HEK293 (cell line): Measurements from ENCODE around the gene CCR5AS.

ENCODE experiments used
- KLF10 ChIP-seq: fragments of 450-650 bp; IDR thresholded peaks from 2 replicates; pipeline ENCODE4 v1.5.1; 2018; ENCODE audit warnings: missing biosample characterization, mild to moderate bottlenecking, missing genetic modification characterization
- ZBTB21 ChIP-seq: fragments of 450-650 bp; formaldehyde crosslinking; IDR thresholded peaks from 2 replicates; pipeline ENCODE4 v1.5.1; 2017; ENCODE audit warnings: missing biosample characterization, missing genetic modification characterization
- ZBTB7A ChIP-seq: fragments of 450-650 bp; formaldehyde crosslinking; IDR thresholded peaks from 2 replicates; pipeline ENCODE4 v1.5.1; 2016; ENCODE audit warnings: low read depth, missing biosample characterization, missing genetic modification characterization
- ZNF114 ChIP-seq: fragments of 450-650 bp; formaldehyde crosslinking; IDR thresholded peaks from 2 replicates; pipeline ENCODE4 v1.5.0; 2017; ENCODE audit warnings: missing biosample characterization, missing genetic modification characterization
- ZNF629 ChIP-seq: fragments of 450-650 bp; formaldehyde crosslinking; IDR thresholded peaks from 2 replicates; pipeline ENCODE4 v1.5.1; 2017; ENCODE audit warnings: missing biosample characterization, missing genetic modification characterization
- ZNF660 ChIP-seq: fragments of 450-650 bp; IDR thresholded peaks from 2 replicates; pipeline ENCODE4 v1.5.1; 2018; ENCODE audit warnings: missing biosample characterization, mild to moderate bottlenecking, missing genetic modification characterization
- TF ChIP-seq, protein P1 (sequence below): fragments of 450-650 bp; formaldehyde crosslinking; IDR thresholded peaks from 2 replicates; pipeline ENCODE4 v1.5.1; 2016; ENCODE audit warnings: missing biosample characterization, missing genetic modification characterization

DNA sequence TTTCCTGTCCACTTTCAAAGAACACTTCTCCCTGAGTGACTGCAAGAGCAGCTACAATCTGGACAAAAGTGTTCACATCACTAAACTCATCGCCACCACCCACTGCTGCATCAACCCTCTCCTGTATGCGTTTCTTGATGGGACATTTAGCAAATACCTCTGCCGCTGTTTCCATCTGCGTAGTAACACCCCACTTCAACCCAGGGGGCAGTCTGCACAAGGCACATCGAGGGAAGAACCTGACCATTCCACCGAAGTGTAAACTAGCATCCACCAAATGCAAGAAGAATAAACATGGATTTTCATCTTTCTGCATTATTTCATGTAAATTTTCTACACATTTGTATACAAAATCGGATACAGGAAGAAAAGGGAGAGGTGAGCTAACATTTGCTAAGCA lies 2.0 kb upstream of the CCR5AS start:
- TF ChIP-seq ZNF629, result no peak
- no peak for TF ChIP-seq ZBTB21 (tag by site-specific recombination)
- TF ChIP-seq ZBTB7A, result no peak
- TF ChIP-seq ZNF660 (tag by site-specific recombination), result no peak
- TF ChIP-seq ZNF114, result no peak
- TF ChIP-seq, protein P1, sequence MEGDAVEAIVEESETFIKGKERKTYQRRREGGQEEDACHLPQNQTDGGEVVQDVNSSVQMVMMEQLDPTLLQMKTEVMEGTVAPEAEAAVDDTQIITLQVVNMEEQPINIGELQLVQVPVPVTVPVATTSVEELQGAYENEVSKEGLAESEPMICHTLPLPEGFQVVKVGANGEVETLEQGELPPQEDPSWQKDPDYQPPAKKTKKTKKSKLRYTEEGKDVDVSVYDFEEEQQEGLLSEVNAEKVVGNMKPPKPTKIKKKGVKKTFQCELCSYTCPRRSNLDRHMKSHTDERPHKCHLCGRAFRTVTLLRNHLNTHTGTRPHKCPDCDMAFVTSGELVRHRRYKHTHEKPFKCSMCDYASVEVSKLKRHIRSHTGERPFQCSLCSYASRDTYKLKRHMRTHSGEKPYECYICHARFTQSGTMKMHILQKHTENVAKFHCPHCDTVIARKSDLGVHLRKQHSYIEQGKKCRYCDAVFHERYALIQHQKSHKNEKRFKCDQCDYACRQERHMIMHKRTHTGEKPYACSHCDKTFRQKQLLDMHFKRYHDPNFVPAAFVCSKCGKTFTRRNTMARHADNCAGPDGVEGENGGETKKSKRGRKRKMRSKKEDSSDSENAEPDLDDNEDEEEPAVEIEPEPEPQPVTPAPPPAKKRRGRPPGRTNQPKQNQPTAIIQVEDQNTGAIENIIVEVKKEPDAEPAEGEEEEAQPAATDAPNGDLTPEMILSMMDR (tag by site-specific recombination), result no peak
- no peak for TF ChIP-seq KLF10
